LNCAP (cell line): Measurements from ENCODE around the gene SP140L.

Source experiments
- CTCF ChIP-seq: fragments of 450-650 bp; IDR thresholded peaks from 2 replicates; pipeline ENCODE4 v1.5.1; 2017; ENCODE audit warnings: mild to moderate bottlenecking

The SP140L gene

GRCh38 chr2:230416061-230416721 is 89.2 kb downstream of the SP140L start, which contains the start of gene SP100:
Gene SP100 (plus strand): TSS chr2:230416201. CDS start chr2:230416297, 96 bp downstream.
- TF ChIP-seq CTCF = no peak

- no peak for TF ChIP-seq CTCF
These were observed 90.4 kb downstream of the SP140L start for GRCh38 chr2:230417436-230417835.

GRCh38 chr2:230418341-230419016 is 91.5 kb downstream of the SP140L start:
- TF ChIP-seq CTCF = no peak

- TF ChIP-seq CTCF = no peak
These were observed 92.2 kb downstream of the SP140L start for GRCh38 chr2:230419181-230419580.

- no peak for TF ChIP-seq CTCF
These were observed 95.2 kb downstream of the SP140L start for GRCh38 chr2:230422149-230422548.

- TF ChIP-seq CTCF = no peak
These were observed 97.0 kb downstream of the SP140L start for GRCh38 chr2:230423851-230424458.

GRCh38 chr2:230425377-230425776 is 98.4 kb downstream of the SP140L start:
- no peak for TF ChIP-seq CTCF
